ENCODE measurements around the gene TACR1.
"Not testable (repeated sequence)": the region's sequence is repeated elsewhere in the genome, so short reads cannot be mapped to it uniquely, and the experiment has no call there.

Gene TACR1, protein sequence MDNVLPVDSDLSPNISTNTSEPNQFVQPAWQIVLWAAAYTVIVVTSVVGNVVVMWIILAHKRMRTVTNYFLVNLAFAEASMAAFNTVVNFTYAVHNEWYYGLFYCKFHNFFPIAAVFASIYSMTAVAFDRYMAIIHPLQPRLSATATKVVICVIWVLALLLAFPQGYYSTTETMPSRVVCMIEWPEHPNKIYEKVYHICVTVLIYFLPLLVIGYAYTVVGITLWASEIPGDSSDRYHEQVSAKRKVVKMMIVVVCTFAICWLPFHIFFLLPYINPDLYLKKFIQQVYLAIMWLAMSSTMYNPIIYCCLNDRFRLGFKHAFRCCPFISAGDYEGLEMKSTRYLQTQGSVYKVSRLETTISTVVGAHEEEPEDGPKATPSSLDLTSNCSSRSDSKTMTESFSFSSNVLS

DNA sequence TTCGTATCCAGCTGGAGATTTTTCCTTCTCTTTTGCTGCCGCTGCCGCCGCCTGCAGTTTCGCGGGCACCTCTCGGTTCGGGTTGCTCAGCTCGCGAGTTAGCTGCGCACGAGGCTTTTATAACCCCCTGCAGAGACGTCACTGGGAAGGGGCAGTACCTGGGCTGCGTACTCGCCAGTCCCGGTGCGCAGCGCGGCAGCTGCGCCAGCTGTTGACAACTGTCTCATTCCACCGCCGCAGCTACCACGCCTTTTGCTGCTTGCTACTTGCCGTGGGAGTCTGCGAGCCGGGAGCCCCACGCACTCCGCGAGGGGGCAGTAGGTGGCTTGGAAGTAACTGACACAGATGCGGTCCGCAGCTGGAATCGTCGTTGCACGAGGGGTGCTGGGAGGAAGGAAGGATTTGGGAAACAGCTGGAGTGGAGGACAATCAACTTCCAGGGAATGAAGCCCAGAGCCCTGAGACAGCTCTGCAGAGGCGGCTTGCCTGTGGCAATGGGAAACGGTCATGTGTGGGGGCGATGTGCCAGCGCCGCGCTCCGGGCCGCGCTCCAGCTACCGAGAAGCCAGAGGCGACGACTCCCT, at the start of gene TACR1:
Gene TACR1, minus strand, starts transcription at position 93 of the 584 bp plus-strand sequence. CDS start 586 bp downstream, outside the sequence.
- DNase-seq (ENCODE audit: low read depth): peak; percentile 5

DNA sequence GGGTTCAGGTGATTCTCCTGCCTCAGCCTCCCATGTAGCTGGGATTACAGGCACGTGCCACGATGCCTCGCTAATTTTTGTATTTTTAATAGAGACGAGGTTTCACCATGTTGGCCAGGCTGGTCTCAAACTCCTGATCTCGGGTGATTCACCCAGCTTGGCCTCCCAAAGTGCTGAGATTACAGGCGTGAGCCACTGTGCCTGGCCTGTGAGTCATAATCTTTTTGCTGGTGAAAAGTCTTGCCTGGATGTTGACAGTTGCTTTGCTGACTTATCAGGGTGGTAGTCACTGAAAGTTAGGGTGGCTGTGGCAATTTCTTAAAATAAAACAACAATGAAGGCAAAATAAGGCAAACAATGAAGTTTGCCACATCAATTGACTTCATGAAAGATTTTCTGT, 49.3 kb upstream of the TACR1 start:
- DNase-seq (ENCODE audit: low read depth): not testable (repeated sequence)

DNA sequence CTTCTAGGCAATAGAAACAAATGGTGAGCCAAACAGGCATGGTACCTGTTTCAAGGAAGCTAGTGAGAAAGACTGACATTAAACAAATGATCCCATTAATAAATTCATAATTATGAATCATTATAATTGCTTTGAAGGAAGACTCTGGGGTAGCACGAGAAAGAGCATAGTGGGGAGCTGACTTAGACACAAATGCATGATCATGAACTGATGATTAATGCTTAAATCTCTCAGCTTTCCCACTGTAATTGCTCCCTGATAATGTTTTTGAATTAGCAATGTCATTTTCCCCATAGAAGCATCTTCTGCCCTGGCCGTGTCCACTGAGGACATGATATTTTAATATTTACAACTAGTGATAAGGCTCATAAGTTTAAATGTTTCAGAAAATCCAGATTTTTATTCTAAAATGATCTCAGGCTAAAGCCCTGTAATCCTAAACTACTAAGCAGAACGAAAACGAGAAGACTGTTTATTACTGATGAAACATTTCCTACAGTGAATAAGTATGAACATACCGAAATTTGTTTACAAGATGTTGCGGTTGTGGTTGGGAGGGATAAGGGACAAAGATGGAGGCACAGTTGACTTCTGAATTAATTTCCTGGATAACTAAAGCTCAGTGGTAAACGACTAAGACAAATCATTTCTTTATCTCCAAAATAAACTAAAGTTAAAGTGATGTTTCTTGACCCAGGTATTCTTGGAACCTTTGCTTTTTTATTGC, 47.3 kb upstream of the TACR1 start:
- no peak for DNase-seq (ENCODE audit: low read depth)

DNA sequence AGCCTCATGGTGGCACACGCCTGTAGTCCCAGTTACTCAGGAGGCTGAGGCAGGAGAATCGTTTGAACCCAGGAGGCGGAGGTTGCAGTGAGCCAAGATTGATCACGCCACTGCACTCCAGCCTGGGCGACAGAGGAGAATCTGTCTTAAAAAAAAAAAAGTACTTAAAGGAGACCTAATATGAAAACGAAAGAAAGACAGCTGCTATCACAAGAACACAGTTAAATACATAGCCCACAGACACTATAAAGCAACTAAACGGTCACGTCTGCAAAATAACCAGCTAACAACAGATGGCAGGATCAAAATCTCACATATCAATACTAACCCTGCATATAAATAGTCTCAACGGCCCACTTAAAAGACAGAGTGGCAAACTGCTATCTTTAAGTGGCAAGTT, 43.9 kb upstream of the TACR1 start:
- no peak for DNase-seq (ENCODE audit: low read depth)

DNA sequence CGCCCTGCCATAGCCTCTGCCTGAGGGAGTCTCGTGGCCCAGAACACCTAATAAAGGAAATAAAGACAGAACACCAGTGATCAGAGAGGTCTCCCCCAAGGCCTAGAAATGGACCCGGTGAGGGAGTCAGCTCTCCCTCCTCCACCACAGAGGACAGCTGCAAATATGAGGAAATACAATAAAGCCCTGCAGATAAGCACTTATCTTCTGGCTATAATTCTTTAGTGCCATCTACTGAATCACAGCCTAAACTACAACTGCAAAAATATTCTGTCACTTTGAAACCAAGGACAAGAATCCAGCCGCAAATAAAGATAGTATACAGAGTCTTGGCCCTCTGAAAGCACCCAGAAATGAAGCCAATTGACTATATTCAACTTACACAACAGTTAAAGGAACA, 42.4 kb upstream of the TACR1 start:
- DNase-seq (ENCODE audit: low read depth): no peak

GRCh38 chr2:75238670-75239330, 39.5 kb upstream of the TACR1 start:
- no peak for DNase-seq (ENCODE audit: low read depth)

GRCh38 chr2:75237296-75237695, 38.0 kb upstream of the TACR1 start:
- no peak for DNase-seq (ENCODE audit: low read depth)

DNA sequence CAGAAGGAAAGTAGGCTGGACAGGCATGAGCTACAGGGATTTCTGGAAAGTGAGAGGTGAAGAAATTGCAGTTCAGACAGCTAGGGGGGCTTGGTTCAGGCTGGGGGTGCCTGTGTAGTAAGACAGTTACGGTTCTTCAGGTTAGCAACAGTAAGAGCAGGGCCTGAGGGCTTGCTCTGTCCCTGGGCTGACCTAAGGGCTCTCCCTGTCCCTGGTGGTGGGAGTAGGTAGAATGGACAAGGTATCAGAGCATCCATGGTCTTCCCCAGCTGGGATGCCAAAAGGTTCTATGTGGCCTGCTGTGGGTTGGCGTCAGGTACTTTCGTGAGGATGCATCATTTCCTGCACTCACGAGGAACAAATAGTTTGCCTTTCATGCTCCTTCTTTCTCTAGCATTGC, 34.6 kb upstream of the TACR1 start:
- no peak for DNase-seq (ENCODE audit: low read depth)

DNA sequence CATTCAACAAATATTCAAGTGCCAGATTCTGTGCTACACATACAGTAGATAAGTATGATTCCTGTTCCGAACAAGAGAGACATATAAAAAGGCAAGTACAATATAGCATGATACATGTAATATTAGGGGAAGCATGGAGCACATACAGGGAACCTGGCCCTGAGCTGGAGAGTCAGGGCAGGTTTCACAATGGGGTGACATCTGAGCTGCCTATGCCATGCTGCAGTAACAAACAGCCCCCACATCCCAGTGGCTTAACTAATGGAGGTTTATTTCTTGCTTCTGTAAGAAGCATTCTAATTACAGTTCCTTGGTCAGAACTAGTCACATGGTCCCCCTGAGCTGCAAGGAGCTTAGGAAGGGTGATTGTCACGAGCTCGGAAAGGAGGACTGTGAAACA, 27.3 kb upstream of the TACR1 start:
- no peak for DNase-seq (ENCODE audit: low read depth)

DNA sequence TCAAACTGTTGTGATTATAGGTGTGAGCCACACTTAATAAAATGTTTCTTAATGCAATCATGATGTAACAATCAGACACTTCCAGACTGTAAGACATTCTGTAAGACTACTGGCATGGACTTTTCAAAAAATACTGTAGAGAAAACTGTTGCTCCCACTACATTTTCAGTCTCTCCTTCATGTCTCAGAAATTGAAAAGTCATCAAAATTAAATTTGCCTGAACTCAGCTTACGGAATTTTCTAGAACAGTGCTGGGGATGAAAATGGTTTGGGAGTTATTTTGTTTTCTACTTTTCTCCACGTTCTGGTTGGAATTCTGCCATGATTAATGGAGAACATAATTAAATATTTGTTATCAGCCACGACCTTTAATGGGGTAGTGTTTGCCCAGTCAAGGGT, 26.8 kb upstream of the TACR1 start:
- no peak for DNase-seq (ENCODE audit: low read depth)

GRCh38 chr2:75224636-75225094, 25.3 kb upstream of the TACR1 start:
- no peak for DNase-seq (ENCODE audit: low read depth)

DNA sequence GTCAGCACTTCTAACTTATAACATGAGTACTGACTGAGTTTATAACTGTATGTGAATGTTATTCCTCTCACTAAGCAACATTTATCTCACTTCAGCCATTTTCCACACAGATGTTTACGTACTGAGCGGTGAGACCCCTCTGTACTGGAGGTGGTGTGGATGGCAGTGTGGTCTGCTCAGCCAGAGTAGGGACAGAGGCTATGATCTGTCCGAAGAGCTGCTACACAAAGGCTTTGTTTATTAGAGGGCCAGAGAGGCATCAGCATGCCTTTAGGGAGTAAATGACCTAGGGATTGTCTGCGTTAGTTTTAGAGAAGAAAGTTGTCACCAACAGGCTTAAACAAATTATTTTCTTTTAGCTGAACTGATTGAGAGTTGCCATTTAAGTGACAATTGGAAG, 23.2 kb upstream of the TACR1 start:
- no peak for DNase-seq (ENCODE audit: low read depth)

GRCh38 chr2:75221862-75222261, 22.5 kb upstream of the TACR1 start:
- no peak for DNase-seq (ENCODE audit: low read depth)

DNA sequence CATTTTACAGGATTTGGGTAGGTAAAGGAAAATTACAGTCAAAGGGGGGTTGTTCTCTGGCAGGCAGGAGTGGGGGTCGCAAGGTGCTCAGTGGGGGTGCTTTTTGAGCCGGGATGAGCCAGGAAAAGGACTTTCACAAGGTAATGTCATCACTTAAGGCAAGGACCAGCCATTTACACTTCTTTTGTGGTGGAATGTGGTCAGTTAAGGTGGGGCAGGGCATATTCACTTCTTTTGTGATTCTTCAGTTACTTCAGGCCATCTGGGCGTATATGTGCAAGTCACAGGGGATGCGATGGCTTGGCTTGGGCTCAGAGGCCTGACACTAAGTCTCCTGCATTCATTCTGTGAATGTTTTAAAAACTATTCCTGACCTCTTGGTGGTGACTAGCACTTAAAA, 19.9 kb upstream of the TACR1 start:
- DNase-seq (ENCODE audit: low read depth): not testable (repeated sequence)

DNA sequence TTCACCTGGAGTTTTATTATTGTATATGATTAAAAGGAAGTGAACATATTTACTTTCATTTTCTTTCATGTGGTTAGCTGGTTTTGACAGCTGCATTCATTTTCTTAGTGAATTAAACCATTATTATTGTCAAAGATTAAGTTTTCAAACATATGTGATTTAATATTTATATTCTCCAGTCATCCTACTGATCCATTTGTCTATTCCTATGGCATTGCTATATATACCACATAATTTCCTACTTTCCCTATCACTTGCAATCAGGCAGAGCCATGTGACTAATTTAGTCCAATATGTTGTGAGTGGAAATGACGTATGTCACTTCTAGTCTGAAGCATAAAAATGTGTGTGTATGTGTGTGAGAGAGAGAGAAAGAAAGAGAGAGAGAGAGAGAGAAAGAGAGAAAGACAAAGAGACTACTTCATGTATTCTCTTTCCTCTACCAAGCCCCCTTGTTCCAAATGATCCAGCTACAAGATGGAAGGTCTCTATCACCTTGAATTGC, 12.0 kb upstream of the TACR1 start:
- no peak for DNase-seq (ENCODE audit: low read depth)

DNA sequence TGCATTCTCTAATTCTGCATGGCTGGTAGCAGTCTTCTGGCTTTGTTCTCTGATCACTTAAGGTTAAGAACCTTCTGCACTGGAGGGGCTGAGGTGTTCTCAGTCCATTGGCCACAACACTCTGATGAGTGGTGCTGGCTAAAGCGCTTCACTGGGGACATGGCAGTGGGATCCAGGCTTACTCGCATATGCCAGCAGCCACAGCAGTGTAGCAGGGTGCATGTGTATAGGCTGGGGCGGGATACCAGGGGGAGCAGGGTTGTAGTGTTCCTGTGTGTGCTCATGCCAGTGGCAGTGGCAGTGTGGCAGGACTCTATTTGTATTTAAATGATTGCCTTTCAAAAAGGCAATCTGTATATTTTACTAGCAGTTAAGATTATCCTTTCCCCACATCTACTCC, 11.1 kb upstream of the TACR1 start:
- no peak for DNase-seq (ENCODE audit: low read depth)

- no peak for DNase-seq (ENCODE audit: low read depth)
These were observed 9.4 kb upstream of the TACR1 start for GRCh38 chr2:75208738-75209137.

DNA sequence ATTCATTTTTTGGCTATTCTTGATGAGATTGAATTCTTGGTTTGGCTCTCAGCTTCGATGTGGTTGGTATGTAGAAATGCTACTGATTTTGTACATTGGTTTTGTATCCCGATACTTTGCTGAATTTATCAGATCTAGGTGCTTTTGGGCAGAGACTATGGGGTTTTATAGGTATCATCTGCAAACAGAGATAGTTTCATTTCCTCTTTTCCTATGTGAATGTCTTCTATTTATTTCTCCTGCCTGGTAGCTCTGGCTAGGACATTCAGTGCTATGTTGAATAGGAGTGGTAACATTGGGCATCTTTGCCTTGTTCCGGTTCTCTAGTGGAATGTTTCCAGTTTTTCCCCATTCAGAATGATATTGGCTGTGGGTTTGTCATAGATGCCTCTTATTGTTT, 5.5 kb upstream of the TACR1 start:
- no peak for DNase-seq (ENCODE audit: low read depth)

- DNase-seq (ENCODE audit: low read depth): no peak
These were observed 3.0 kb upstream of the TACR1 start for GRCh38 chr2:75202359-75202758.

- no peak for DNase-seq (ENCODE audit: low read depth)
These were observed 1.1 kb upstream of the TACR1 start for GRCh38 chr2:75200140-75201096.

DNA sequence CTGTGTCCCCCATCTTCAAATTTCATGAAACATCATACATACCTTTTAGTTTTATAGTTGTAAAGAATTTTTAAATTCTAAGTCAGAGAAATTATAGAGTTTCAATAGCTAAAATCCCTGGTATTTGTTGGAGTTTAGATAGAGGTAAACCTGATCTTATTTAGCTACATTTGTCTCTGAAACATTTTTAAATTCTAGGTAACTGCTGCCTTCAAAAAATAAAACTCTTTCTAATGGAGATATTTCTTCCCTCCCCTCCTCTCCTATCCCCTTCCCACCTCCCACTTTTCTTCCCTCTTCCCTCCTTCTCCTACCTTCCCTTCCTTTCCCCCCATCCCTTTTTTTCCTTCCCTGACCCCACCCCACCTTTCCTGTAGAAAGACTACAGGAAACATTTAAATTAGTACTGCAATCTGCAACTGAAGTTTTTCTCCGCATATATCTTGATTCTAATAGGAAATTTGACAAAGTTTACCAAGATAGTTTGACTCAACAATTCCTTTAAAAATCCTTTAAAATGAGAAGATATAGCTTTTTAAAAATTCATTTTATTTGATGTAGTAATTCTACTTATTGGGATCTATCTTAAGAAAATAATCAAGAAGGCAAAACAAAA, 4.1 kb downstream of the TACR1 start:
- no peak for DNase-seq (ENCODE audit: low read depth)

All from stimulated activated CD8-positive, alpha-beta memory T cell treated with anti-CD3 and anti-CD28 coated beads, Interleukin-15, amount 100 ng/mL, for 1 hour (primary cell).